SKM-1 (cell line): ENCODE data around the gene MACROH2A1.
"Not testable (repeated sequence)": the region's sequence is repeated elsewhere in the genome, so short reads cannot be mapped to it uniquely, and the experiment has no call there.

Source experiments
- DNase-seq: peaks from one replicate; lab custom pipeline; 2025; ENCODE audit not compliant: unreplicated experiment; lab: John Stamatoyannopoulos, UW

Gene MACROH2A1

GRCh38 chr5:135379046-135379654 is 19.9 kb downstream of the MACROH2A1 start:
- DNase-seq, result no peak

GRCh38 chr5:135377751-135378680 is 21.0 kb downstream of the MACROH2A1 start:
- DNase-seq, result no peak

- no peak for DNase-seq
These were observed 21.9 kb downstream of the MACROH2A1 start for GRCh38 chr5:135376961-135377624.

GRCh38 chr5:135375040-135375793 is 23.8 kb downstream of the MACROH2A1 start:
- no peak for DNase-seq

- DNase-seq, result no peak
These were observed 25.1 kb downstream of the MACROH2A1 start for GRCh38 chr5:135373736-135374515.

GRCh38 chr5:135372654-135373381 is 26.2 kb downstream of the MACROH2A1 start:
- DNase-seq, result no peak

GRCh38 chr5:135371622-135372232 is 27.3 kb downstream of the MACROH2A1 start:
- no peak for DNase-seq

GRCh38 chr5:135369952-135370351 is 29.1 kb downstream of the MACROH2A1 start:
- no peak for DNase-seq

- DNase-seq, result no peak
These were observed 31.5 kb downstream of the MACROH2A1 start for GRCh38 chr5:135367554-135367953.

GRCh38 chr5:135367076-135367475 is 32.0 kb downstream of the MACROH2A1 start:
- no peak for DNase-seq

GRCh38 chr5:135365281-135365680 is 33.8 kb downstream of the MACROH2A1 start:
- no peak for DNase-seq

- DNase-seq, result no peak
These were observed 34.4 kb downstream of the MACROH2A1 start for GRCh38 chr5:135364421-135365262.

GRCh38 chr5:135363342-135363741 is 35.7 kb downstream of the MACROH2A1 start:
- not testable (repeated sequence) for DNase-seq

- DNase-seq, result no peak
These were observed 36.9 kb downstream of the MACROH2A1 start for GRCh38 chr5:135362102-135362501.

- no peak for DNase-seq
These were observed 38.5 kb downstream of the MACROH2A1 start for GRCh38 chr5:135360278-135361274.

- no peak for DNase-seq
These were observed 39.5 kb downstream of the MACROH2A1 start for GRCh38 chr5:135359374-135360165.
